22Rv1 (cell line): Measurements from ENCODE around the gene GAS6.

Source experiments
- H3K27ac ChIP-seq: fragments of 450-650 bp; 2 replicates; pipeline ENCODE4 v1.5.1; 2017
- ZFX ChIP-seq: fragments of 450-650 bp; IDR thresholded peaks from 2 replicates; pipeline ENCODE4 v1.6.1; 2017; ENCODE audit warnings: antibody characterized with exemption, borderline replicate concordance
- TF ChIP-seq, protein P1 (sequence below): fragments of 450-650 bp; IDR thresholded peaks from 2 replicates; pipeline ENCODE4 v1.5.1; 2017; ENCODE audit warnings: mild to moderate bottlenecking

The GAS6 gene

DNA sequence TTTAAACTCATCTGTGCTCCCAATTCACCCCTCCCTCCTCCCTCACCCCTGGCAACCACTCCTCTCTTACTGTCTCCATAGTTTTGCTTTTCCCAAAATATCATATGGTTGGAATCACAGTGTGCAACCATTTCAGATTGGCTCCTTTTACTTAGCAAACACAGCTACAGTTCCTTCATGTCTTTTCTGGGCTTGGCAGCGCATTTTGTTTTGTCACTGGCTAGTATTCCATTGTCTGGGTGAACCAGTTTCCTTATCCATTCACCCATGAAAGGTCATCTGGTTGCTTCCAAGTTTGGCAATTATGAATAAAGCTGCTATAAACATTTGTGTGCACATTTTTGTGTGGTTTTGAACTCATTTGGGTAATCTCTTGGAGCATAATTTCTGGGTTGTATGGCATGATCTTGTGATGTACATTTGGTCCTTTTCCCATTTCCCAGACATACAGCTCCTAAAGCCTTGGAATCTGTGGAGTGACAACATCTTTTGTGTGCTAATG is 23.9 kb upstream of the GAS6 start:
- TF ChIP-seq, protein P1, sequence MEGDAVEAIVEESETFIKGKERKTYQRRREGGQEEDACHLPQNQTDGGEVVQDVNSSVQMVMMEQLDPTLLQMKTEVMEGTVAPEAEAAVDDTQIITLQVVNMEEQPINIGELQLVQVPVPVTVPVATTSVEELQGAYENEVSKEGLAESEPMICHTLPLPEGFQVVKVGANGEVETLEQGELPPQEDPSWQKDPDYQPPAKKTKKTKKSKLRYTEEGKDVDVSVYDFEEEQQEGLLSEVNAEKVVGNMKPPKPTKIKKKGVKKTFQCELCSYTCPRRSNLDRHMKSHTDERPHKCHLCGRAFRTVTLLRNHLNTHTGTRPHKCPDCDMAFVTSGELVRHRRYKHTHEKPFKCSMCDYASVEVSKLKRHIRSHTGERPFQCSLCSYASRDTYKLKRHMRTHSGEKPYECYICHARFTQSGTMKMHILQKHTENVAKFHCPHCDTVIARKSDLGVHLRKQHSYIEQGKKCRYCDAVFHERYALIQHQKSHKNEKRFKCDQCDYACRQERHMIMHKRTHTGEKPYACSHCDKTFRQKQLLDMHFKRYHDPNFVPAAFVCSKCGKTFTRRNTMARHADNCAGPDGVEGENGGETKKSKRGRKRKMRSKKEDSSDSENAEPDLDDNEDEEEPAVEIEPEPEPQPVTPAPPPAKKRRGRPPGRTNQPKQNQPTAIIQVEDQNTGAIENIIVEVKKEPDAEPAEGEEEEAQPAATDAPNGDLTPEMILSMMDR = no peak
- TF ChIP-seq ZFX = no peak

DNA sequence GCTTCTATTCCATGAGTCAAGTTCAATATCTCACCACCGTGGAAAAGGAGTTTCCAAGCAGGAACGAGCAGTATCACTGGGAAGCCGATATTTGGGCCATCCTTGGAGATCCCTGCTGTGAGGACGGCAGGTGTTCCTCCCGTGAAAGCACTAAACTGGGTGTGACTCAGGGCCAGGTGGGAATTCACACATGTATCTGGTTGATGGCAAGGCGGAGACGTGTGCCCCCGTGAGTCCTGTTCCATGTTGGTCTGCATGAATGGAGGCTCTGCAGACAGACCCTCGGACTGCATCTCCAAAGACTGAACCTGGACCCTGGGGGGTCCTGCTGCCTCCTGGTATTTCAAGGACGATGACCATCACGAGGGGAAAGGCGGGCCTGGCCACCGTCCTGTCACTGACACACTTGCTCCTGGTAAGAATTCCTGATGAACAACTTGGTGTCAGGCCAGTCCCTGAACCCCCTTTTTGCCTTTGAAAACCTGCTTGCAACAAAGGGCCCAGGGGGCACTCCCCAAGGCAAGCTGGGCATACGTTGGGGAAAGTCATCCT is 22.8 kb upstream of the GAS6 start:
- H3K27ac ChIP-seq = no peak overlapping the region
- TF ChIP-seq ZFX = no peak
- TF ChIP-seq, protein P1 = no peak

More for the DNA sequence above, 23.9 kb upstream of the GAS6 start:
- no peak overlapping the region for H3K27ac ChIP-seq

DNA sequence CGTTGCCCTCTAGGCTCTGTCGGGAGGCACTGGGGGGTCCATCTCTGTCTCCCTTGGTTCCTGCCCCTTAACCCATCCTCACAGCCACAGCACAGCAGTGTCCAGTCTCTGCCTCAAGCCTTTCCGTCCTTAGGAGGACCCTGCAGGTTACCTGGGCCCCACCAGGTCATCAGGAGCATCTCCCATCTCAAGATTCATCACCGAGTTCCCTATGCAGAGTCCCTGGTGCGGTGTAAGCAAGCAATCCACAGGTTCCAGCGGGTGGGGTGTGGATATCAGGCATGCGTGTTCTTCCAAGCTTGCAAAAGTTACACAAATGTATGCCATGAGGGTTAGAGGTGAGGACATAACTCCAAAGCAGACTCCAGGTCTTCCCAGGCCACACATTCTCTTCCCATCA is 20.9 kb upstream of the GAS6 start:
- H3K27ac ChIP-seq = no peak overlapping the region
- TF ChIP-seq ZFX = no peak
- TF ChIP-seq, protein P1 = no peak

DNA sequence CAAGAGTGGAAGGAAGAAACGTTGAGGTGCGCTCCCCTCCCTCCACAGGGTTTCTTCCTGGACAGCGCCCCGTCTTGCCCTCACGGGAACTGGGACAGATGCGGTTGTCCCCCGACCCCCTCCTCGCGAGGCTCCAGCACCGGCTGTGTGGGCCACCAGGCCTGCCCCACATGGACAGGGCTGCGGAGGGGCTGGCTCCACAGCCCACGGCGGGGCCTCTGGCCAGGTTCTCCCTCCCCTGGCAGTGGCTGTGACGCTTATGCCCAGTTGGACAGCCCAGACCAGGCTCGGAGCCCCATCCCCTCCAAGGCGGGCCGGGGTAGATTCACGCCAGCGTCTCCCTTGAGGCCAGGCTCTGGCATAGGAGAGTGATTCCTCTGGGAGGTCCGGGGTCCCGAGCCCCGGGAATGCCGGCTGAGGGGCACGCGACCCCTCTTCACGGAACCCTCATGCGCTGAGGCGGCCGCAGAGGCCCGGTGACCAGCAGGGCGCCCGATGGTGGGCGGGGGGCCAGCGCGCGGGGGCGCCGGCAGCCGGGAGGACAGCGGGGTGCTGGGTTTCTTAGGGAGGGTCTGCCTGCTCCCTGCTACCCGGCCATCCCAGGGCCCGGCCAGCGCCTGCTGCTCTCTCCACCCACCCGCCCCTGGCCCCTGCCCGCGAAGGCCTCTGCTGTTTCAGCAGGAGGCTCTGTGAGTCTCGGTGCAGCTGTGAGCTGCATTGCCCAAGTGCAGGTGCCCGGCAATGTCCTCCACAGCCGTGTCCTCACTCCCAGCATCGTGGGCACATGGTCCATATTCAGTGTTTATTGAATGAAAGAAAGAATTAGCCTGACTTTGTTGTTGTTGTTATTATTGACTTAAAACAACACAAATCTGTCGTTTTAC is 20.3 kb upstream of the GAS6 start:
- TF ChIP-seq, protein P1 = no peak
- no peak for TF ChIP-seq ZFX
- no peak overlapping the region for H3K27ac ChIP-seq

DNA sequence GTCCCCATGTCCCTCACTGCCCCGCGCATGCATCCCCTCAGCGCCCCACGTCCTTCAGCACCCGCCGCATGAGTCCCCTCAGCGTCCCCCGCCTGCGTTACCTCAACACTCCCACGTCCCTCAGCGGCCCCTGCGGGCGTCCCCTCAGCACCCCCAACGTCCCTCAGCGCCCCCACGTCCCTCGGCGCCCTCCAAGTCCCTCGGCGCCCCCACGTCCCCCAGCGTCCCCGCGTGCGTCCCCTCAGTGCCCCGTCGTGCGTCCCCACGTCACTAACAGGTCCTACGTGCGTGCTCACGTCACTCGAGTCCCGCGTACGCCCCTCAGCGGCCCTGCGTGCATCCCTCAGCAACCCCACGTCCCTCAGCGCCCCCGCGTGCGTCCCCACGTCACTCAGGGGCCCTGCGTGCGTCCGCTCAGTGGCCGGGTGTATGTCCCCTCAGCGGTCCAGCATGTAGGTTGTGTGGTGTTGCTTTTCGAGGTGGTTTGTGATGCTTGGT is 19.5 kb upstream of the GAS6 start:
- TF ChIP-seq, protein P1 = no peak
- no peak for TF ChIP-seq ZFX
- H3K27ac ChIP-seq = no peak overlapping the region

DNA sequence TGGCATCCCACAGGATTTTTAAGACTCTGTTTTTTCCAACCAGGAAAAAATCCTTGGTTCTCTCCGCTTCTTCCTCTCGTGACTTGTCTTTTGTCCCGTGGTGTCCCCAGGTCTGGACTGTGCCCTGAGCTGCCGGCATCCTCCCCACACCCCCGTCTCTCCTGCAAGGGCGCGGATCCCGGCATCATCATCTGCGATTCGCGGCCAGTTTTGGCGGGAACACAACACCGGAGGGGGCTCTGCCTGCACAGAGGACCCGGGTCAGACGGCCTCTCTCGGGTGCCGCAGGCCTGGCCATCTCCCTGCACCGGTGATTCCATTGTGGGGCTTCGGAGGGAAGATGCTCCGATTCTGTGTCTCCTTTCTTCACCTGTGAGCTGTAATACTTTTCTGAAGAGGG is 18.8 kb upstream of the GAS6 start:
- TF ChIP-seq, protein P1 = no peak
- no peak for TF ChIP-seq ZFX
- no peak overlapping the region for H3K27ac ChIP-seq

DNA sequence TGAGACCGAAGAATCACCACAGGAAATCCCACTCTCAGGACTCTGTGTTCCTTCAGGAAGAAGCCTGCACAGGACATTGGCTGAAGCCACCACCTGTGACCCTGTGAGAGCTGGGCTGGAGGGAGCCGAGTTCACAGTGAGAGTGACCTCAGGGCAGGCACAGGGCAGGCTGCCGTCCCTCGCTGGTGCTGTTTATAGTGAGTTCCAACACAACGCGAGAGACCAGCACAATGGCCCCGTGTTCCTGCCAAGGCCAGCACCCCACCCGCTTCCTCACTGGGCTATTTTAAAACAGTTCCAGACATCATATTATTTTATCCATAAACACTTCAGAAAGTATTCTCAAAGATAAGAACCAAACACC is 18.4 kb upstream of the GAS6 start:
- H3K27ac ChIP-seq = no peak overlapping the region
- TF ChIP-seq, protein P1 = no peak
- no peak for TF ChIP-seq ZFX
